PC-3 (cell line): ENCODE results near the gene SPRTN.

ENCODE experiments used
- EZH2 ChIP-seq: fragments of 300-600 bp; sonication (generic); IDR thresholded peaks from one replicate; pipeline ENCODE4 v1.6.1; 2017; ENCODE audit warnings: antibody characterized with exemption, mild to moderate bottlenecking, low read length; ENCODE audit not compliant: unreplicated experiment
- TF ChIP-seq, protein P1 (sequence below): fragments of 300-600 bp; sonication (generic); conservative IDR thresholded peaks from 2 replicates; pipeline ENCODE4 v1.5.1; 2017; ENCODE audit warnings: antibody characterized with exemption, low read depth, mild to moderate bottlenecking, low read length

DNA sequence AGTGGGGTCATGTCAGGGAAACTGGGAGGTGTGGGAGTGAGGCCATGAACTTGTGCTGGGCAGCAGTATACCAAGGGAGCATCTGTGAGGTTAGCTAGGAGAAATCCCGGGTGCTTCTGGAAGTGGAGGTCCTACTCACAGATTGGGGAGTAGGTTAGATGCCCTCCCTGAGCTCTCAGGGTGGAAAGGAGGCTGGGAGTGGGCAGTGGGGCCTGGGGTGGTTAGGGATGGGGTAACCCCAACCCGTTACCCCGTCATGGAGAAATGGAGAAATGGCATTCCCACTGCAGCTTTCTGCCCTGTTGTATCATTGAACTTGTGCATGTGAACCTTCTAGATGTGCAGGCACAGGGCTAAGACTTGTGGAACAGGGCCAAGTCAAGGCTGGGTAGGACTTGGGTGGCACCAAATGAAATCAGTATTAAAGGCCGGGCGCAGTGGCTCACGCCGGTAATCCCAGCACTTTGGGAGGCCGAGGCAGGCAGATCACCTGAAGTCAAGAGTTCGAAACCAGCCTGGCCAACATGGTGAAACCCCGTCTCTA is 27.6 kb upstream of the SPRTN start:
- TF ChIP-seq, protein P1, sequence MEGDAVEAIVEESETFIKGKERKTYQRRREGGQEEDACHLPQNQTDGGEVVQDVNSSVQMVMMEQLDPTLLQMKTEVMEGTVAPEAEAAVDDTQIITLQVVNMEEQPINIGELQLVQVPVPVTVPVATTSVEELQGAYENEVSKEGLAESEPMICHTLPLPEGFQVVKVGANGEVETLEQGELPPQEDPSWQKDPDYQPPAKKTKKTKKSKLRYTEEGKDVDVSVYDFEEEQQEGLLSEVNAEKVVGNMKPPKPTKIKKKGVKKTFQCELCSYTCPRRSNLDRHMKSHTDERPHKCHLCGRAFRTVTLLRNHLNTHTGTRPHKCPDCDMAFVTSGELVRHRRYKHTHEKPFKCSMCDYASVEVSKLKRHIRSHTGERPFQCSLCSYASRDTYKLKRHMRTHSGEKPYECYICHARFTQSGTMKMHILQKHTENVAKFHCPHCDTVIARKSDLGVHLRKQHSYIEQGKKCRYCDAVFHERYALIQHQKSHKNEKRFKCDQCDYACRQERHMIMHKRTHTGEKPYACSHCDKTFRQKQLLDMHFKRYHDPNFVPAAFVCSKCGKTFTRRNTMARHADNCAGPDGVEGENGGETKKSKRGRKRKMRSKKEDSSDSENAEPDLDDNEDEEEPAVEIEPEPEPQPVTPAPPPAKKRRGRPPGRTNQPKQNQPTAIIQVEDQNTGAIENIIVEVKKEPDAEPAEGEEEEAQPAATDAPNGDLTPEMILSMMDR: no peak
- TF ChIP-seq EZH2: no peak
